ENCODE measurements around the gene RYR1.

- TF ChIP-seq CTCF (IDR thresholded peaks at IDR 0.05; ENCODE audit: insufficient read depth, low read depth, low read length) (no peak), EZH2 (IDR thresholded peaks at IDR 0.05; ENCODE audit: insufficient read depth, low read length) (no peak)
These were observed 15.7 kb upstream of the RYR1 start for GRCh38 chr19:38417544-38418506.

All from astrocyte (in vitro differentiated cells and primary cell).